A549 (cell line): ENCODE results near the gene DNAJB5.

Experiments used
- EHMT2 ChIP-seq: fragments of 200-600 bp; sonication (generic); IDR thresholded peaks from 2 replicates; pipeline ENCODE4 v1.6.1; 2016; ENCODE audit warnings: antibody characterized with exemption, low read depth, mild to moderate bottlenecking, moderate library complexity
- PHF8 ChIP-seq: fragments of 200-600 bp; sonication (generic); IDR thresholded peaks from 2 replicates; pipeline ENCODE4 v1.6.1; 2016; ENCODE audit warnings: low read depth, mild to moderate bottlenecking, antibody characterized with exemption, moderate library complexity, borderline replicate concordance
- RAD21 ChIP-seq, 2 experiments: fragments of >200 bp in 1 of 2; sonication (Bioruptor Twin) in 1 of 2; formaldehyde crosslinking in 1 of 2; IDR thresholded peaks in 1 of 2; conservative IDR thresholded peaks in 1 of 2; 2 replicates in 1 of 2; 3 replicates in 1 of 2; pipeline ENCODE4 v1.6.1; 2012 to 2018; ENCODE audit warnings: inconsistent platforms in 1 of 2
- TF ChIP-seq, protein P1 (sequence below): fragments of >200 bp; sonication (Bioruptor Twin); formaldehyde crosslinking; IDR thresholded peaks from 3 replicates; pipeline ENCODE4 v1.5.1; 2016

DNA sequence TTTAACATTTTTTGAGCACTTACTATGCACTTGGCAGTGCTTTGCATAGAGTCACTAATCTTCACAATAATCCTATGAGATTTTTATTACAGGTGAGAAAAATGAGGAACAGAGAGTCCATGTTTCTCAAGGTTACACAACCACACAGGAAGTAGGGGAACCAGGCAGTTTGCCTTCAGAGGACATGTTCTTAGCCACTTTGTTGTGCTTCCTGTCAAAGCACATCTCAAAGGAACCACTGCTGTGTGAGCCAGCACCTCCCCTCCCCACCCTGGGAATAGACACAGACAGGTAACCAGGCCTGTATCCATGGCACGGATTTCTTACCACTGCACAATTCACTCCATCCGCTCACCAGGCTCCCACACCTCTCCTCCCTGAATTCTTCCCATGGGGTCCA is 6.3 kb upstream of the DNAJB5 start:
- TF ChIP-seq EHMT2 = no peak
- no peak for TF ChIP-seq PHF8
- TF ChIP-seq RAD21 (conservative IDR thresholded peaks at IDR 0.05 in 1 of 2, IDR thresholded peaks at IDR 0.05 in 1 of 2) = no peak
- TF ChIP-seq, protein P1, sequence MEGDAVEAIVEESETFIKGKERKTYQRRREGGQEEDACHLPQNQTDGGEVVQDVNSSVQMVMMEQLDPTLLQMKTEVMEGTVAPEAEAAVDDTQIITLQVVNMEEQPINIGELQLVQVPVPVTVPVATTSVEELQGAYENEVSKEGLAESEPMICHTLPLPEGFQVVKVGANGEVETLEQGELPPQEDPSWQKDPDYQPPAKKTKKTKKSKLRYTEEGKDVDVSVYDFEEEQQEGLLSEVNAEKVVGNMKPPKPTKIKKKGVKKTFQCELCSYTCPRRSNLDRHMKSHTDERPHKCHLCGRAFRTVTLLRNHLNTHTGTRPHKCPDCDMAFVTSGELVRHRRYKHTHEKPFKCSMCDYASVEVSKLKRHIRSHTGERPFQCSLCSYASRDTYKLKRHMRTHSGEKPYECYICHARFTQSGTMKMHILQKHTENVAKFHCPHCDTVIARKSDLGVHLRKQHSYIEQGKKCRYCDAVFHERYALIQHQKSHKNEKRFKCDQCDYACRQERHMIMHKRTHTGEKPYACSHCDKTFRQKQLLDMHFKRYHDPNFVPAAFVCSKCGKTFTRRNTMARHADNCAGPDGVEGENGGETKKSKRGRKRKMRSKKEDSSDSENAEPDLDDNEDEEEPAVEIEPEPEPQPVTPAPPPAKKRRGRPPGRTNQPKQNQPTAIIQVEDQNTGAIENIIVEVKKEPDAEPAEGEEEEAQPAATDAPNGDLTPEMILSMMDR = no peak
